HepG2 (cell line): Measurements from ENCODE around the gene CXADR. TPM values are rescaled to one million over a fixed set of nuclear protein-coding genes. Genes with fewer than 3 reads are reported as not detected.

Experiments used
- ATAC-seq: fragments of 200-7000 bp; cut with Tn5 transposase; 3 replicates; pipeline ENCODE4 v1.9.1; 2020; ENCODE audit warnings: mild to moderate bottlenecking, moderate library complexity
- BruUV-seq: library from RNA; stranded (reverse); fragments of 400-500 nt; replicated peaks from 2 replicates; lab custom pipeline; 2021; lab: Mats Ljungman, UMichigan
- CTCF ChIA-PET: fragments of 300-600 bp; formaldehyde crosslinking; extraction: SDS; loops from one replicate; lab custom pipeline; 2021; ENCODE audit warnings: low total read pairs, inconsistent platforms, low intra/inter-chr PET ratio; lab: Yijun Ruan, JAX
- POLR2A ChIA-PET: fragments of 350-600 bp; sonication (Branson Sonifier 250); formaldehyde crosslinking; loops from one replicate; lab custom pipeline; 2020; ENCODE audit warnings: antibody characterized with exemption, inconsistent platforms; lab: Yijun Ruan, JAX
- DNase-seq: peaks from one replicate; pipeline ENCODE4 v3.0.0-alpha.2; 2015; ENCODE audit warnings: low spot score
- FAIRE-seq: peaks from 3 replicates; lab custom pipeline; 2011; peaks lifted over from hg19 to GRCh38; lab: Jason Lieb, UNC
- H2AFZ ChIP-seq: one replicate; pipeline ENCODE4 v1.6.1; 2011; ENCODE audit warnings: low read length, inconsistent platforms
- H3K27ac ChIP-seq: fragments of 300-600 bp; 3 replicates; pipeline ENCODE4 v1.8.0; 2011; ENCODE audit warnings: mixed run types, mild to moderate bottlenecking, mixed read lengths, low read length, inconsistent platforms; ENCODE audit not compliant: insufficient read depth; ENCODE audit errors: extremely low read length
- H3K27me3 ChIP-seq, 2 experiments: fragments of 200-600 bp in 1 of 2; 2 replicates in 1 of 2; 3 replicates in 1 of 2; pipeline versions ENCODE4 v1.6.0 to v1.8.0; 2011; ENCODE audit warnings: low read length in 2 of 2, mild to moderate bottlenecking in 2 of 2, moderate library complexity in 2 of 2, inconsistent platforms in 1 of 2; ENCODE audit not compliant: insufficient read depth in 2 of 2, control insufficient read depth in 1 of 2
- H3K36me3 ChIP-seq, 2 experiments: fragments of 200-600 bp in 1 of 2; replicated peaks in 1 of 2; 2 replicates in 1 of 2; 3 replicates in 1 of 2; pipeline versions ENCODE4 v1.5.1 to v1.8.0; 2011; ENCODE audit warnings: low read length in 2 of 2, inconsistent platforms in 1 of 2; ENCODE audit not compliant: insufficient read depth in 2 of 2, control insufficient read depth in 1 of 2
- H3K4me1 ChIP-seq: 2 replicates; pipeline ENCODE4 v1.5.1; 2012; ENCODE audit warnings: low read length, inconsistent platforms; ENCODE audit not compliant: insufficient read depth
- H3K4me2 ChIP-seq: 2 replicates; pipeline ENCODE4 v1.6.0; 2011; ENCODE audit warnings: low read depth, low read length, inconsistent platforms
- H3K4me3 ChIP-seq, 3 experiments: fragments of 200-600 bp in 1 of 3; sonication (generic), shearing (Covaris generic) in 1 of 3; replicated peaks in 1 of 3; 2 replicates each; pipeline ENCODE4 v1.5.1; 2011 to 2016; ENCODE audit warnings: low read length in 3 of 3, inconsistent platforms in 2 of 3, low read depth in 2 of 3, mild to moderate bottlenecking in 2 of 3, control low read depth in 1 of 3, mixed read lengths in 1 of 3; ENCODE audit not compliant: insufficient read depth in 1 of 3
- H3K79me2 ChIP-seq: one replicate; pipeline ENCODE4 v1.6.1; 2011; ENCODE audit warnings: low read length, inconsistent platforms; ENCODE audit not compliant: insufficient read depth
- H3K9ac ChIP-seq: 2 replicates; pipeline ENCODE4 v1.6.0; 2011; ENCODE audit warnings: mild to moderate bottlenecking, low read depth, low read length, inconsistent platforms; ENCODE audit not compliant: insufficient read depth
- H3K9me3 ChIP-seq: 2 replicates; pipeline ENCODE4 v1.5.1; 2012; ENCODE audit warnings: mild to moderate bottlenecking, low read length
- H4K20me1 ChIP-seq: 2 replicates; pipeline ENCODE4 v1.6.0; 2011; ENCODE audit warnings: inconsistent platforms, mild to moderate bottlenecking, low read length, moderate library complexity; ENCODE audit not compliant: insufficient read depth
- MAFF ChIP-seq: IDR thresholded peaks from 2 replicates; pipeline ENCODE4 v1.6.1; 2011; ENCODE audit warnings: low read depth, low read length, improper control_type of control experiment
- MAFK ChIP-seq, 2 experiments: IDR thresholded peaks in 1 of 2; conservative IDR thresholded peaks in 1 of 2; 2 replicates each; pipeline ENCODE4 v1.6.1; 2011; ENCODE audit warnings: improper control_type of control experiment in 2 of 2, low read length in 2 of 2
- SRSF1 ChIP-seq: fragments of 200-400 bp; formaldehyde crosslinking; optimal IDR thresholded peaks from 2 replicates; pipeline ENCODE3; 2017; ENCODE audit warnings: mild to moderate bottlenecking, low read depth, low read length, moderate library complexity
- ZNF547 ChIP-seq: sonication (generic); formaldehyde crosslinking; IDR thresholded peaks from 2 replicates; pipeline ENCODE4 v1.5.1; 2020; ENCODE audit warnings: mild to moderate bottlenecking, missing genetic modification reagents
- WGBS: methylation state at CpG from one replicate; pipeline ENCODE4 v1.1.6; 2017; ENCODE audit warnings: low lambda C conversion rate; 5-methylcytosine and 5-hydroxymethylcytosine counted together
- in situ Hi-C: cut with HindIII; loops from 2 replicates; pipeline ENCODE4 v1.10.0; 2017; ENCODE audit warnings: low pct_unique_long_range_greater_than_20kb; ENCODE audit not compliant: extremely low pct_ligation_motif_present
- intact Hi-C: fragments of 100-400 bp; cut with micrococcal nuclease; formaldehyde crosslinking; loops from one replicate; pipeline ENCODE4 v1.10.0; 2022; ENCODE audit not compliant: unreplicated experiment
- polyA plus RNA-seq, 8 experiments: library from polyadenylated mRNA; depleted of rRNA in 3 of 8; stranded (reverse) in 7 of 8; unstranded in 1 of 8; fragments of >200 nt; fragmentation: Illumina TruSeq in 4 of 8; extraction: Trizol in 4 of 8; gene quantifications; 2 replicates each; pipeline versions ENCODE4 v1.2.1 to v1.2.3, GENCODE V29; 2011 to 2016; ENCODE audit warnings: low read depth in 4 of 8, missing spikeins in 1 of 8, mixed read lengths in 1 of 8; ENCODE audit not compliant: insufficient read depth in 1 of 8
- total RNA-seq, 5 experiments: library from RNA; depleted of rRNA; stranded (reverse); fragments of >200 nt; fragmentation: Illumina TruSeq; extraction: Trizol; gene quantifications; 2 replicates each; pipeline ENCODE4 v1.2.3, GENCODE V29; 2016; ENCODE audit warnings: low read depth in 1 of 5
- TF ChIP-seq, protein P1 (sequence below): sonication (generic); formaldehyde crosslinking; IDR thresholded peaks from 2 replicates; pipeline ENCODE4 v1.5.0; 2020; ENCODE audit warnings: missing genetic modification reagents, mild to moderate bottlenecking, borderline replicate concordance

CXADR gene
- total and polyA plus RNA-seq, 2 of the 13 experiments (the other 11 are each of a cell fraction or from before 2014, with no cell fraction given), result 86.8 to 110 TPM

DNA sequence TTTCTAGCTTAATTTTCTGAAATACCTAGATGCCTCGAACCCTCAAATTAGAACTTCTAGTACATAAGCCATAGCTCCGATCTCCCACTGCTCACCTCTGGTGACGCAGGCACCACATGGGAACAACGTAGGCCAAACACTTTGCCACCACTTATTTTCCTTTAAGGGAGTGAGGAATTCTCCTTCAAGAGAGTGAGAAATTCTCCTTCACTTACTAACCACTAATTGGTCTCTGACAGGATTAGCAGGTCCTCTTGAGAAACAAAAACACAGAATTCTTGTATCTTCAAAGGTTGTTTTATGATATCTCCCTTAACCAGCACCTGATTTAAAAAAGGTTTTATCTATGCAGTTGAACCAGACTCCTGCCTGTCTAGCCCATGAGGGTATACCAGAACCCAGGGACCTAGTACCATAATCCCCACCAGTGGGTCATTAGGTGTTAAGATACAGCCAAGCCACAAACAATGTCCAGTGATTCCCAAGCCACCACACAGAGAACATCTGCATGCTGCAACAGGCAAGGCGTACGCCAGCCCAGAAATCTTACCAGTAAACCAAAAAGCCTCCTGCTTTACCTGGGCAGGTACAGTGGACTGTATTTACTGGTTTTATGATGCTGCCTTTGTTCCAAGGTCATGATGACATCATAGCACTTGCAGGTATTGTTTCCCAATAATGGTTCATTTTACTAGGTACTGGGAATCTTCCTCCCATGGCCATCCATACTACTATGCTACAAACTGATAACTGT is 20.3 kb upstream of the CXADR start (continued):
- TF ChIP-seq, protein P1, sequence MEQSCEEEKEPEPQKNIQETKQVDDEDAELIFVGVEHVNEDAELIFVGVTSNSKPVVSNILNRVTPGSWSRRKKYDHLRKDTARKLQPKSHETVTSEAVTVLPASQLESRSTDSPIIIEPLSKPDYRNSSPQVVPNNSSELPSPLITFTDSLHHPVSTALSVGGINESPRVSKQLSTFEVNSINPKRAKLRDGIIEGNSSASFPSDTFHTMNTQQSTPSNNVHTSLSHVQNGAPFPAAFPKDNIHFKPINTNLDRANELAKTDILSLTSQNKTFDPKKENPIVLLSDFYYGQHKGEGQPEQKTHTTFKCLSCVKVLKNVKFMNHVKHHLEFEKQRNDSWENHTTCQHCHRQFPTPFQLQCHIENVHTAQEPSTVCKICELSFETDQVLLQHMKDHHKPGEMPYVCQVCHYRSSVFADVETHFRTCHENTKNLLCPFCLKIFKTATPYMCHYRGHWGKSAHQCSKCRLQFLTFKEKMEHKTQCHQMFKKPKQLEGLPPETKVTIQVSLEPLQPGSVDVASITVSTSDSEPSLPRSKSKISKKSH, result no peak
- TF ChIP-seq SRSF1, result no peak

- ChIA-PET POLR2A (no interaction called here), CTCF (no interaction called here)
- ATAC-seq (no peak), FAIRE-seq (no peak), DNase-seq (no peak)
- no TSS peak for BruUV-seq
- Histone ChIP-seq H3K36me3 (no peaks in the 10 kb centered on the region), H3K4me3 (no peak overlapping the region), H3K4me1 (peaks cover 57% of the 10 kb centered on the region), H3K9me3 (no peaks in the 10 kb centered on the region), H3K27me3 (no peaks in the 10 kb centered on the region), H4K20me1 (no peaks in the 10 kb centered on the region), H3K27ac (no peak overlapping the region), H3K4me2 (no peak overlapping the region), H3K79me2 (no peaks in the 10 kb centered on the region), H2AFZ (no peak overlapping the region), H3K9ac (no peak overlapping the region)
- TF ChIP-seq MAFF (peak; percentile 68), MAFK (conservative IDR thresholded peaks at IDR 0.05 in 1 of 2, IDR thresholded peaks at IDR 0.05 in 1 of 2; ENCODE audit: low read length in 2 of 2) (peak; percentile 67 to 80), ZNF547 (CRISPR knock-in tag) (no peak)
- WGBS, result 100% methylated on average over 3 of the region's 3 CpGs
- in situ Hi-C loops (no loop called here), intact Hi-C loops (no loop called here)
Observed at GRCh38 chr21:17494051-17494450, 18.8 kb upstream of the CXADR start.
